Sigmoid colon (tissue), 4 donors: ENCODE results near the gene TSEN15.

Experiments
- EP300 ChIP-seq, 4 donors: sonication (generic); formaldehyde crosslinking; IDR thresholded peaks; one replicate each; pipeline ENCODE4 v1.6.1; 2017; ENCODE audit warnings: antibody characterized with exemption in 4 of 4
- POLR2A ChIP-seq, 2 donors: fragments of 450-650 bp; IDR thresholded peaks; one replicate each; pipeline ENCODE4 v1.6.1; 2016; ENCODE audit warnings: antibody characterized with exemption in 2 of 2, mild to moderate bottlenecking in 2 of 2, moderate library complexity in 2 of 2
- POLR2AphosphoS5 ChIP-seq, 4 donors: sonication (generic); formaldehyde crosslinking; IDR thresholded peaks; one replicate each; pipeline ENCODE4 v1.6.1; 2017; ENCODE audit warnings: antibody characterized with exemption in 4 of 4
- TF ChIP-seq, protein P1 (sequence below), 4 experiments: fragments of 450-650 bp in 3 of 4; fragments of 200-600 bp in 1 of 4; IDR thresholded peaks; one replicate each; pipeline ENCODE4 v1.5.1; 2016 to 2019; ENCODE audit warnings: antibody characterized with exemption in 4 of 4, mild to moderate bottlenecking in 3 of 4, moderate library complexity in 2 of 4

DNA sequence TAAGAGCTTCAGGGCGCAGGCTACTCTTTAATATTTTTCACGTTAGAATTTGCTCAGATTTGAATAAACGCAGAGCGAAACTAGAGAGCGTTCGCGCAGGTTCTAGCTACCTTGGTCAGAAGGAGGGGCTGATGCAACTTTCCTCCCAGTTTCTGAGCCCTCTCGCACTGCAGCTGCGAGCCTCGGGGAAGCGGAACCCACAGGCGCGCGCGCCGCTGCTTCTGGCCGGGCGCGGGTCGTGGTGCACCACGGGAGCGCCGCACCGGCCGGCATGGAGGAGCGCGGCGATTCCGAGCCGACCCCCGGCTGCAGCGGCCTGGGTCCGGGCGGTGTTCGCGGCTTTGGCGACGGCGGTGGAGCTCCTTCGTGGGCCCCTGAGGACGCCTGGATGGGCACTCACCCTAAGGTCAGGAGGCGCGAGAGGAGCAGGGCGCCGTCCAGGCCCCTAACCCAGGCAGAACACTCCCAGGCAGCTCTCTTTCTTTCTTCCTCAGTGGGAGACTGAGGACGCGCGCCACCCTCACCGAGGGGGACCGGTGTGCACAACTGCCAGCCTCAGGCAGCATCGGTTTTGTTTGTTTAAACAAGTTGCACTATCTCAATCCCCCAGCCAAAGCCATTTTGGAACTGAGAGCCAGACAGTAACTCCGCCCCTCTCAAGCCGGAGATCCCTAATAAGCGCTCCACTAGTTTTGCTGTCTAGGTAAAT is at the start of gene TSEN15:
- TF ChIP-seq, protein P1, sequence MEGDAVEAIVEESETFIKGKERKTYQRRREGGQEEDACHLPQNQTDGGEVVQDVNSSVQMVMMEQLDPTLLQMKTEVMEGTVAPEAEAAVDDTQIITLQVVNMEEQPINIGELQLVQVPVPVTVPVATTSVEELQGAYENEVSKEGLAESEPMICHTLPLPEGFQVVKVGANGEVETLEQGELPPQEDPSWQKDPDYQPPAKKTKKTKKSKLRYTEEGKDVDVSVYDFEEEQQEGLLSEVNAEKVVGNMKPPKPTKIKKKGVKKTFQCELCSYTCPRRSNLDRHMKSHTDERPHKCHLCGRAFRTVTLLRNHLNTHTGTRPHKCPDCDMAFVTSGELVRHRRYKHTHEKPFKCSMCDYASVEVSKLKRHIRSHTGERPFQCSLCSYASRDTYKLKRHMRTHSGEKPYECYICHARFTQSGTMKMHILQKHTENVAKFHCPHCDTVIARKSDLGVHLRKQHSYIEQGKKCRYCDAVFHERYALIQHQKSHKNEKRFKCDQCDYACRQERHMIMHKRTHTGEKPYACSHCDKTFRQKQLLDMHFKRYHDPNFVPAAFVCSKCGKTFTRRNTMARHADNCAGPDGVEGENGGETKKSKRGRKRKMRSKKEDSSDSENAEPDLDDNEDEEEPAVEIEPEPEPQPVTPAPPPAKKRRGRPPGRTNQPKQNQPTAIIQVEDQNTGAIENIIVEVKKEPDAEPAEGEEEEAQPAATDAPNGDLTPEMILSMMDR (IDR thresholded peaks at IDR 0.05): no peak
- TF ChIP-seq POLR2A (IDR thresholded peaks at IDR 0.05): peak in 1 of 2 donors; percentile 50
- peak; percentile 25 to 84 (median 72) for TF ChIP-seq POLR2AphosphoS5 (IDR thresholded peaks at IDR 0.05)
- TF ChIP-seq EP300 (IDR thresholded peaks at IDR 0.05): no peak
